ENCODE measurements around the gene OVCA2. TPM values are rescaled to one million over a fixed set of nuclear protein-coding genes. Genes with fewer than 3 reads are reported as not detected.
"Not testable (repeated sequence)": the region's sequence is repeated elsewhere in the genome, so short reads cannot be mapped to it uniquely, and the experiment has no call there.

Gene OVCA2
- 83.3 and 93.3 TPM in 2 replicates for total RNA-seq (2014; rRNA removed; shearing (Covaris generic))

DNA sequence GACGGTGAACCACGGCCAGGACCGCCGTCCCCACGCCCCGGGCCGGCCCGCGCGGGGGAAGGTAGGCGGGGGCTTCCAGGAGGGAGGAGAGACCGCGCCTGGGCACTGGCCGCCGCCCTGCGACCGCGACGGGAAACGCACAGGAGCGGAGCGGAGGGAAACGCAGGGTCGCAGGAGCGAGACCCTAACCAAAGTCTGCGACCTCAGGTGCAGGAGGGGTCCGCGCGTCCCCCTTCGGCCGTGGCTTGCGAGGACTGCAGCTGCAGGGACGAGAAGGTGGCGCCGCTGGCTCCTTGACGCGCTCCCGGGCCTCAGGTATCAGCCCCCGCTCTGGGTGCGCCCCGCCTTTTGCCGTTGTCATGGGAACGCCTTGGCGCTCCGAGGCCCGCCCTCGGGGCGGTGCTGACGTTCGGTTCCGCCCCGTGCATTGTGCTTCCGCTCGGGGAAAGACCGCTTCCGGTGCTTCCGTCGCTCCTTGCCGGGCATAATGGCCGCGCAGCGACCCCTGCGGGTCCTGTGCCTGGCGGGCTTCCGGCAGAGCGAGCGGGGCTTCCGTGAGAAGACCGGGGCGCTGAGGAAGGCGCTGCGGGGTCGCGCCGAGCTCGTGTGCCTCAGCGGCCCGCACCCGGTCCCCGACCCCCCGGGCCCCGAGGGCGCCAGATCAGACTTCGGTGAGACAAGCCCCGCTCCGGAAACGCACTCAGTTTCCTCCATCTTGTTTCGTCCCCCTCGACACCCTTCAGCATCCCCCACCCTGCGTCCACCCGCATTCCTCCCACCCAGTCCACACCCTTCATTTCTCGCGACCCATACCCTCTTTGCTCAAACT is at the start of gene OVCA2:
OVCA2 (plus strand) TSS at position 462 of the 829 bp plus-strand sequence; CDS start at position 488, 26 bp downstream.
- DNase-seq (ENCODE audit: low read depth): peak; percentile 98

GRCh38 chr17:1992541-1992940 is 49.3 kb upstream of the OVCA2 start:
- no peak for DNase-seq (ENCODE audit: low read depth)

- no peak for DNase-seq (ENCODE audit: low read depth)
Measured at GRCh38 chr17:1994707-1995106, 47.1 kb upstream of the OVCA2 start.

- DNase-seq (ENCODE audit: low read depth): no peak
Measured at GRCh38 chr17:1995321-1995892, 46.4 kb upstream of the OVCA2 start.

DNA sequence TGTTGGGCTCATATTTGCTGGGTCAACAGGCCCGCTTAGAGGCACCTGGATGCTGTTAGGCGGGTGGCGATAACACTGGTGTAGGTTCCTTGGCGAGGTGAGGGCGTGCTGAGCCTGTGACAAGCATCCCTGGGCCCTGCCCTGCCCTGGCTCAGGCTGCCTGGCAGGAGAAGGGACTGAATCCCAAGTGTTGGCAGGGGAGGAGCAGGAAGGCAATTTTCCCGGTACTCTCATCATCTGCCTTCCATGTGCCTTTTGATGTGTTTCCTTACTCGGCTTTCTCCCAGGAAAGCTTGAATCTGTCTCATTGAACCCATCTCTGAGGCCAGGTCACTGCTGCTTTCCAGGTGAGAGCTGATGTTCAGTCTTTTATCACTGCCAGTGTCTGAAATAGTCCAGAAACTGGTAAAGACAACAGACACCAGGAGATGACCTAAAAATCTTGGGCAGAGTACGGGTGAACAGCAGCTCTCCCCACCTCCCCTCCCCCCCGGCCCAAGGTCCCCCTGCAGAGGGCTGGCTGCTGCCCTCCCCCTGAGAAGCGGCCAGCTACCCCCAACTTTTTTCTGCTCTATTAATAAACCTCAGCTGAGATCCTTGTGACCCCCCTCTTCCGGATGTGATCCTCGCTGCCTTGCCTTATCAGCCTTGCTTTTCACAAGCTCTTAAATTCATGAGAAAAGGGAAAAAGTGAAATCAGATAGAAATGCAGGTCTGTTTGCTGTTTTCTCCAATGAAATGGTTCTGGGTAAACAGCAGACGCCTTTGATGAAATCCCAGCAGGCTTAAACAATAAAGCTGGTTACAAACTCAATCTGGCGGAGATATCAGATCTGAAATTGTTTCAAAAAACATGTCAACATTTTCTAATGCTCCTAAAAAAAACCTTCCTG is 45.7 kb upstream of the OVCA2 start:
- DNase-seq (ENCODE audit: low read depth): no peak

- no peak for DNase-seq (ENCODE audit: low read depth)
Measured at GRCh38 chr17:1996800-1997288, 45.0 kb upstream of the OVCA2 start.

DNA sequence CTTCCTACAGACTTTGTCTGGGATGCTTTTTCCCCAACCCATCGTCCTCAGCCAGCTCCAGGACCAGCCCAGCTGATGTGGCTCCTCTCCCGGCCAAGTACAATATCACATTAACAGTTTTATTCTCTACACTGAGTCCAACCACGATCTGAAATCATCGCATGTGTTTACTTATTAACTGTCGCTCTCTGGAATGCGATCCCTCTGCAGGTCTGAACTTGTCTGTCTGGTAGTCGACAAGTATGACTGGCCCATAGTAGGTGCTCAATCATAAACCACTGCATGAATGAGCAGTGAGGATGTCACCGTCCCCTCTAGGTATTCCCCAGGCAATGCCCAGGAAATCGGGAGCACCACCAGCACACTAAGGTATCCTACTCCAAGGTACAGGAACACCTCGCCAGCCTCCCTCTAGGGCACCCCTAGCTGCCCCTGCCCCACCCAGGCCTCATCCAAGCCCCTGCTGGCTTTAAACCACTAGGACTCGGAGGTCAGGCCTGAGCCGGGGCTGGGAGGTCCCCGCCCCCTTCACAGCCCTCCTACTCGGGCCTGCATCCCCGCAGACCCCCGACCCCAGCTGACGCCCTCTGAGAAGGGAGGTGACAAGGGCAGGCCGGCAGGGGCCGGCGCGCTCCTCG is 44.4 kb upstream of the OVCA2 start:
- DNase-seq (ENCODE audit: low read depth): no peak

GRCh38 chr17:1997927-1998742 is 43.7 kb upstream of the OVCA2 start:
- DNase-seq (ENCODE audit: low read depth): no peak

DNA sequence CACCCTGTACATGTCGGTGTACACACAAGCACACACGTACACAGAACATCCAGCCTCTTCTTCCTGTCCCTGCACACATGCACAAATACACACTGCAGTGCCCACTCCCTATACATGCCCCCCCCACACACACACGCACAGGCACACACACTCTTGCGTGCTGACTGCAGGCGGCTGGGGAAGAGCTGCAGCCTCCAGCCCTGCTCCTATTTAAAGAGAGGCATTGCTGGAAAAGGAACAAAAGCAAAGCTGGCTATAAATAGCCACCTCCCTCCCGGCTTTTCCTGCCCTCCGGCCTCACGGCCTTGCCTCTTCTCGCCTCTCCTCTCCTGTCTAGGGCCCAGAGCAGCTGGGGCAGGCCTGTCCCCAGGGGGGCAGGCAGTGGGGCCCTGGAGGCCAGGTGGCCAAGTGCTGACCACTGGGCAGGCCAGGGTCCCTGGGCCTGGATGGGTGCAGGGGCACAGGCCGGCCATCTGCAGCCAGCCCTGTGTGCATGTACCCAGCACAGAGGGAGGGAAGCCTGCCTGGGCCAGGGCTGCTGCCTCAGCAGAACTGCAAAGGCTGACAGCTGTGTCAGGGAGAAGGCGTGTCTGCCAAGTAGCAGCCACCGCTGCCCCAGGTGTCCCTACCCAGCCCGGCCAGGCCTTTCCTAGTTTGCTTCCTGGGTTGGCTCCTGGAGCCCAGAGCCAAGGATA is 42.1 kb upstream of the OVCA2 start:
- no peak for DNase-seq (ENCODE audit: low read depth)

DNA sequence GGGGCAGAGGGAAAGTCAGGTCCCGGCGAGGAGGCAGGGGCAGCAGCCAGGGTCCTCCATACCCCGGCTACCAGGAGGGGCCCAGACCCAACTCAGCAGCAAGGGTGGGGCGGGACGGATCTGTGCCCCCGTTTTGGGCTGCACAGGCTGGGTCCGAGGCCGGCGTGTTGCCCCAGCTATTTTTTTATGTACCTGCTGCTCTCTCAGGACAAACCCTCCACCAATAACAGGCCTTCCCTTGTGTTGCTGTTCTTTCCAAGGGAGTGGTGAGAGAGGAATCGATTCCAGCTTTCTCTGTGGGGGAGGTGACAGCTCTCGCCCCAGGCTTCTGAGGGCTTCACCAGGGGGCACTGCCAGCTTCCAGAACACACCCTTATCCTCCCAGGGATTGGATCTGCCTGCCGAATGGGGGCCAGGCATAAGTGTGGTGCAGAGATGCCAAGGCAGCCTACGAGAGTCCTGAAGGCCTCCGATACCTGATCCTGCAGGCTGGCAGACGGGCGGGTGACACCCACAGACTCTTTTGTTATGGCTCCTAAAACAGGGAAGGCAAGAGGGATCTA is 39.0 kb upstream of the OVCA2 start:
- DNase-seq (ENCODE audit: low read depth): no peak

- no peak for DNase-seq (ENCODE audit: low read depth)
Measured at GRCh38 chr17:2003525-2003924, 38.3 kb upstream of the OVCA2 start.

DNA sequence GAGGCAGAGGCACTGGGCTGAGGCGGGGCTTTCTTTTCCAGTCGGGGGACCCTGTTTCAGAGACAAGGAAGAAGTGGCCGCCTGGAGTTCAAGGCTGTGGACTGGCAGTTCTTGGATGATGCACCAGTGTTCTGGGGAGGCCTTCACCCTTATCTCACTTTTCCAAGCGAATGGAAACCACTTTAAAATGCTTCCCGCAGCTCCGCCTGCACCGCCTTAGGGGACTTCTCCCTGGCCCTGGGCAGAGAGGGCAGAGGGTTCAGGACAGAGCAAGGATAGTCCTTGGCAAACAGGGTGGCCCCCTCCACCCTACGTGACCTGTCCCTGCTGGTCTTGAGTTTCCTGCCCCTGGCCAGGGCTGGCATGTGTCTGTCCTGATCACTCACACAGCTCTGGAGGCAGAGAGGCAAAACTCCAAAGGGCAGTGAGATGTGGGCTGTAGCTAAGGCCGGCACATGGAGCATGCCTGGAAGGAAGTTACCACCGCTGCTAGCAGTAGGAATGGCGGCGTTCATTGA is 37.3 kb upstream of the OVCA2 start:
- no peak for DNase-seq (ENCODE audit: low read depth)

DNA sequence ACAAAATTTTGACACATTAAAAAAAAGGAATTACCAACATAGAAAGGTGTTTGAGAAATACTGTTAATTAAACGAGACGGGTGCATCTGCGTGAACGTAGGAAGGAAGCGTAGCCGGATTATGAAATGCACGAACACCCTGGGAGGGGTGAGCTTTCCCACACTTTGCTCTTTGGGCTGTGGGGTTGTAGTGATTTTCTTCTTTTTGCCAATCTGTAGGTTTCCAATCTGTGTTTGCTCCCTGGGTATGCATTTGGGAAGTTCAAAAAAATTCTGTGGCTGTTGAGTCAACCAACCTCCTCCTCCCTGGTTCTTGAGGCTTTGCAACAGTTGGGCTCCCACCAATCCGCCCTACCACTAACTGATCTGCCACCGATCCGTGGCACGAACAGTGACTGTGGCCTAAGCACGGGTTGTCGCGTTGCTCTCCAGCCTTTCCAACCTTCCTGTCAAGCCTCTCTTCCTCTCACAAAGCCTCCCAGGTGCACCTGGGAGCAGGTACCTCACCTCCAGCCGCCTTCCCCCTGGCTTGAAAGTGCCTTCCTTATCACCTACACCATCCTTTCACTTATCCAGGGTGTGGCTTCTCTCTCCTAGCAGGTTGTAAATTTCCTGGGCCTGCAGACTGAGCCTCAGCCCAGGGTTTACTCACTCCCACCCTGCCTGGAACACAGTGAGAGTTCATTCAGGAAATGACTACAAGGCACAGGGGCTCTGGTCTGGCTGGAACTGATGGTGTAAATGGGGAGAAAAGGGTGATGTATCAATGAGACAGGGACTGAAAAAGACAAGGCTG is 33.3 kb upstream of the OVCA2 start:
- DNase-seq (ENCODE audit: low read depth): no peak

DNA sequence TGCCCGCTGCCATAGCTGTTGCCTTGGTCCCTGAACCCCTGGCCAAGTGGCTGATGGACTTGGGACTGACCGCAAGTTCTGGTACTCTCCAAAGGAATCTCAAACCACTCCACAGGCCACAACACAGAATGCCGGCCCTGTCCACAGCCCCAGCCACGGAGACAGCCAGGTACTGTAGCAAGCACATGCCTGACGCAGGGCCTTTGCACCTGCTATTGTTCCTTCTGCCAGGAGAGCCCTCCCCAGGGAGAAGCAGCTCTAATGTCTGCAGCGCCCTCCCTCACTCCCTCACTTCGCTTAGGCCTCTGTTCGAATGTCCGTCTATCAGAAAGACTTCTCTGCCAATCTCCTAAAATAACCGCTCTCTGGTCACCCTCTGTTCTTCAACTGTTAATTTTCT is 32.1 kb upstream of the OVCA2 start:
- no peak for DNase-seq (ENCODE audit: low read depth)

DNA sequence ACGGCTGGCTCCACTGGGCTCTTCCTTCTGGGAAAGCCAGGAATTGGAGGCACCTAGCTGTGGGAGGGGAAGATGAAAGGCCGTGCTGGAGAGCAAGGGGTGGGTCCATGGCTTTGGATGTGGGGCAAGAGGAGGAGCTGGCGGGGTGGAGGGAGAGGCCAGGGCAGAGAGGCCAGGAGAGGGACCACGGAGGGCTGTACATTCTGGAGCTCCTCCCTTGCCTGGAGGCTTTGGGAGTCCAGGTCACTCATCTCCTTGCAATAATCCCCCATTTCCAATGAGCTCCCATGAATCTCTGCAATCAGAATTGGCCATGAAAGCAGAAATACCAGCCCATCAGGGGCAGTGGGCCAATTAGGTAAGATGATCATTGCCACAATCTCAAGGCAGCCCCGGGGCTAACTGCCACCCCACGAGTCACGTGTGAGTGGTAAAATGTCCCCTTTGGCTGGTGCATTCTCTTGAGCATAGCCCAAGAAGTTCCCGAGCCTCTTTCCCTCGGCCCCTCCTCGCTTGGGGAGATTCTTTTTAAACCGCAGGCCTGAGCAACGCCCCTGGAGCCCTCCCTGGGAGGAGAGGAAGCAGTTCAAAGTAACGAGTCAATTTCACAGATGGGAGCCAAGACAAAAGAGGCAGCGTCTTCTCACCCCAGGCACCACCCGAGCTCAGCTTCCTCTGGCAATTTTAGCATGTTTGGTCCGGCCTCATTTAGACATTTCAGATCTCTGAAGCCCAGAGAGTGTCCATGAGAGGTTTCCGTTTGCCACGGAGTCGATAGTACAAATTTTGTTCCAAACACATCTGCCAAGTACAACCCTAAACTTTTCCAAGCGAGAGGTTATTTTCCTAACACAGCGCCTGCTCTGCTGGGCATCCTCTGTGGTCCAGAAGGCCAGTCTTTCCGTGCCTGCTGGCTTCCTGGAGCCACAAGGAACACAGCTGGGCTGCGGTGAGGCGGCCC is 30.1 kb upstream of the OVCA2 start:
- DNase-seq (ENCODE audit: low read depth): peak; percentile 74

GRCh38 chr17:2012499-2012898 is 29.3 kb upstream of the OVCA2 start:
- DNase-seq (ENCODE audit: low read depth): no peak

DNA sequence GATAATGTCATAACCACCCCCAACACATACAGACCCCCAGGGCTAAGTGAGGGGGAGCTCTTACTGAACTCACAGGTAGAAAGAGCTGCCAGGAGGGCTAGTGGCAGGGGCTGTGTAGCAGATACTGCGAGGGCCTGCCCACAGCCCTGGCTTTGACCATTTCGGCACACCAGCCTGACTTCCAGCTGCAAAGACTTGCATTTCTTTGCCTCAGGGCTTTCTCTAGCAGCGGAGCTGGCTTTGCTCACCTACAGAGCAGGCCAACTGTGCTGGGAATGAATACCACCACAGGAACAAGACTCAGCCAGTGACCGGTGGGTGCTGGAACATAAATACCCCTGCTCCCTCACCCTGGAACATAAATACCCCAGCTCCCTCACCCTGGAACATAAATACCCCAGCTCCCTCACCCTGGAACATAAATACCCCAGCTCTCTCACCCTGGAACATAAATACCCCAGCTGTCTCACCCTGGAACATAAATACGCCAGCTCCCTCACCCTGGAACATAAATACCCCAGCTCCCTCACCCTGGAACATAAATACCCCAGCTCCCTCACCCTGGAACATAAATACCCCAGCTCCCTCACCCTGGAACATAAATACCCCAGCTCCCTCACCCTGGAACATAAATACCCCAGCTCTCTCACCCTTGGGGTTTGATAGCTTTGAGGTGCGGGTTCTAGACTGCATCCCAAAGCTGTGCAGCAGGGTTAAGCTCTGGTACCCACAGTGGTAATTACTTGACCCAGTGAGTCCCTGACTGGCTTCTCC is 28.4 kb upstream of the OVCA2 start:
- DNase-seq (ENCODE audit: low read depth): not testable (repeated sequence)
